ENCODE results near the gene ARG2.

The ARG2 gene

DNA sequence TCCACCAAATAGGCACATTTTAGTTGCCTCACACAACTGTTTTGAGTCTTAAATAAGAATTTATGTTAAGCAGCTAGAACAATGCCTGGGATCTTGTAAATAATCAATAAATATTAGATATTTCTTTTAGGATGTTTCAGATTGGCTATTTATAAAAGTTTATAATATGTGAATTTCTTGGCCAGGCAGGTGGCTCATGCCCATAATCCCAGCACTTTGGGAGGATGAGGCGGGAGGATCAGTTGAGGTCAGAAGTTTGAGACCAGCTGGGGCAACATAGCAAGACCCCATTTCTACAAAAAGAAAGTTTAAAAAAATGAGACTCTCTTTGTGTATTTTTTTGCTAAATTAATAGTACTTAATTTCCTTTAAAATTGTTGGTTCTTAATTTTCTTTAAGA is 21.8 kb downstream of the ARG2 start:
- no peak for DNase-seq

DNA sequence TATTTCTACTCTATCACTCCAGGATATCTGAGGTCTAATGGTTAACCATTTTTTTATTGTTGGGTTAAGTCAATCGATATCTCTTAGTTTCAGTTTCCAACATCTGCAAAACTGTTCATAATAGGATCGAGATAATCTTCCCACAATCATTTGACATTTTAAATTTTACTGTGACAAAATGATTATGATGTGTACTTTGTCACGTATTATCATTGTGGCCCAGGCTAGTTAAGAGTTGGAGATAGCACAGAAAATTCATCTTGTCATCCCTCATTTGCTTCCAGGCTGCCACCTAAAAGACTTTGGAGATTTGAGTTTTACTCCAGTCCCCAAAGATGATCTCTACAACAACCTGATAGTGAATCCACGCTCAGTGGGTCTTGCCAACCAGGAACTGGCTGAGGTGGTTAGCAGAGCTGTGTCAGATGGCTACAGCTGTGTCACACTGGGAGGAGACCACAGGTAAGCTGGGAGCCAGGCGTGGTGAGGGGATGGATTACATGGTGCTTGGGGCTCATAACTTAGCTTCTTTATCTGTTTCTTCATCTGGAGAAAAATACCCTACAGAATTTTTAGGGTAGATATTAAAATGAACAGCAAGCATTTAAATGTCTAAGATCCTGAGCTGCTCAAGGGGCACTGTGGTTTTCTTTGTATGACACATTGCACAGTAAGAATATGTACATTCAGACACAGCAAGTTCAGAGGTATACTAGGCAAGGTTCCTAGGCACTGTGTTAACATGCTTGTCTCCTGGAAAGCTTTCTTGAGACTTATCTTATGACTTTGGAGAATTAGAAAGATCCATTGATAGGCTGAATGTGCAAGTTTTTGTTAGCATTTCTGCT is 22.4 kb downstream of the ARG2 start:
- DNase-seq: no peak

DNA sequence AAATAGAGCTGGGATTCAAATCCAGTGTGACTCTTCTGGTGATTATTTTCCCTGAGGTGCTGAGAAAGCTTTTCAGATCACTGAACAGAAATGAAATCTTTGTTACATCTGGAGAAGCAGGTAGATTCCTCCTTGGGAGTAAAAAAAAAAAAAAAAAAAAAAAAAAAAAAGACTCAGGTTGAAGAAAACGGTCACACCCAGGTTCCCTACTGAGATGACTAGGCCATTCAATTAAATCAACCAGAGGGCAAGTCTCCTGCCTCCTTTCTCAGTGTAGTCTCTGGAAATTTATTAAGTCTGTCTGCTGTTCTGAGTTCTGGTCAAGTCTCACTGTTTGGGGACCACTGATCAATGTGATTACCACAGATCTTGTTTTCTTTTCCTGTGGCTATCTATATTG is 24.0 kb downstream of the ARG2 start:
- no peak for DNase-seq

DNA sequence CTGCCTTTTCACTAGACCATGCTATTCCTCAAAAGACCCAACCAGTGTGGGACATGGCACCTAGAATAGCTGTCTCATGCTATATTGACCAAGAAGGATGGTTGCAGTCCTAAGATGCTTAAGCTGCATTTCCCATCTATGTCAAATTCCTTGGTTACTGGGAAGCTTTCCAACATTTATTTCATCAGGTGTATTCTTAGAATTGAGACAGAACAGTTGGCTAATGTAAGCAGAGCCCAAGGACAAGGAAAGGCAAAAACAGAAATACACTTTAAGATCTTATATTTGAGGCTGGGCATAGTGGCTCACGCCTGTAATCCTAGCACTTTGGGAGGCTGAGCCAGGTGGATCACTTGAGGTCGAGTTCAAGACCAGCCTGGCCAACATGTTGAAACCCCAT is 24.7 kb downstream of the ARG2 start:
- DNase-seq: no peak

DNA sequence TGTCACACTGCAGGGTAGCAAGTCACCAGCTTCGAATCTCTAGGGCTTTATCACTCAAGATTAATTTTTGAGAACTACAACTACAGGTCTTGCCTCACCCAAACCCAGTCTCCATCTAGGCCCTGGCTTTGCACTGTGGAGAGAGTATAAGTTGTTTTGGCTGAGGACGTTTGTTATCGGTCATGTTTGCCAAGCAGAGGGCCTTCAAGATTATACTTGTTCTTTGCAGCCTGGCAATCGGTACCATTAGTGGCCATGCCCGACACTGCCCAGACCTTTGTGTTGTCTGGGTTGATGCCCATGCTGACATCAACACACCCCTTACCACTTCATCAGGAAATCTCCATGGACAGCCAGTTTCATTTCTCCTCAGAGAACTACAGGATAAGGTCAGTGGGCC is 25.7 kb downstream of the ARG2 start:
- no peak for DNase-seq

GRCh38 chr14:67646131-67646530 is 26.4 kb downstream of the ARG2 start:
- peak in 1 of 2 donors; percentile 7 for DNase-seq

DNA sequence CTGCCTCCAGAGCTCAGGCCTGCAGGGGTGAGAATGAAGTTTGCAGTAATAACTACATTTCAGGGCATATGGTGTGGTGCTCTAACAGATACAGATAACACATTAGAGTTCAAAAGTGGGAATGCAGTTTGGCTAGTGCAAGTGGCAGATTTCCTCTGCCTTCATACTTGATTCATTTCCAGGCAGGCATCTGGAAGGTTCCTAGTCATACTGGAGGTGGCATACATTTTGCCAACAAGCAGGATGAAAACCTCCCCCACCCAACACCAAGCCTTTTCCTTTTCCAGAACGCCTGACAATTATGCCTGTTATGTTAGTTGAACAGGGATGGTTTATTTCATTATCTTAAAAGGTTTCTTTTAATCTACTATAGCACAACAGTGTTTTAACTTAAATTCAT is 30.4 kb downstream of the ARG2 start:
- no peak for DNase-seq

DNA sequence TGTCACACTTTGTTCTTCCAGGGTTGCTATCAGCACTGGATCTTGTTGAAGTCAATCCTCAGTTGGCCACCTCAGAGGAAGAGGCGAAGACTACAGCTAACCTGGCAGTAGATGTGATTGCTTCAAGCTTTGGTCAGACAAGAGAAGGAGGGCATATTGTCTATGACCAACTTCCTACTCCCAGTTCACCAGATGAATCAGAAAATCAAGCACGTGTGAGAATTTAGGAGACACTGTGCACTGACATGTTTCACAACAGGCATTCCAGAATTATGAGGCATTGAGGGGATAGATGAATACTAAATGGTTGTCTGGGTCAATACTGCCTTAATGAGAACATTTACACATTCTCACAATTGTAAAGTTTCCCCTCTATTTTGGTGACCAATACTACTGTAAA is 31.0 kb downstream of the ARG2 start:
- no peak for DNase-seq

DNA sequence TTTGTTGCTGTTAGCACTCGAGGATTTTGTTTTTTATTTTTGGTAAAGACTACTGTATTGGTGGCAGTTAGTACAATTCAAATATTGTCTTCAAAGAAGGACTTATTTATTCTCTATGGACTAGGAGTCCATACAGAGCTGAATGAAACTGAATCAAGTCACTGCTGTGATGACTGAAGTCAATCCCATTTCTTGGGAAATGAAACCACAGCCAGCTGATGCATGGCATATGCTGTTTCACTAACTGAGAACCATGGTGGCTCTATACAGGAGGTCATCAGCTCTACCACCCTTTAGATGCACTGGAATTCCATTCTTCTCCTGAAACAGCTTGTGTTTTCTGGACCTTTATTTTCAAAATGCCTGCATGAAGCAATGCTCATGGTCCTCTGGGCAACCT is 32.5 kb downstream of the ARG2 start:
- no peak for DNase-seq

GRCh38 chr14:67653651-67654280 is 34.0 kb downstream of the ARG2 start:
- no peak for DNase-seq

DNA sequence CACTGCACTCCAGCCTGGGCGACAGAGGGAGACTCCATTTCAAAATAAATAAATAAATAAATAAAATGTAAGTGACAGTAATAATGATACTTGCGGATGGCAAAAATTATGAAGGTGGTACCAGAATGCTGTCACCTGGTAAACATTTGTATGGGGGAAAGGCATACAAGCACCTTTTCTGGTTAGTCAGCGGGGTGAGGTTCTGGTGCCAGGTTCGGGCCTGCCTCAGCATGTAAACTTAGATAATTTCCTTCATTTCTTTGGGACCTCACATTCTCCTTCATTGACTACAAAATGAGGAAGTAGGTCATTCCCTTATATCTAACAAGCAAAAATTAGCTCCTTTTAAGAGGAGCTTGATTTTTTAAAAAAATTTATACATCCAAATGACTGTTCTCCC is 43.9 kb downstream of the ARG2 start:
- DNase-seq: no peak

DNA sequence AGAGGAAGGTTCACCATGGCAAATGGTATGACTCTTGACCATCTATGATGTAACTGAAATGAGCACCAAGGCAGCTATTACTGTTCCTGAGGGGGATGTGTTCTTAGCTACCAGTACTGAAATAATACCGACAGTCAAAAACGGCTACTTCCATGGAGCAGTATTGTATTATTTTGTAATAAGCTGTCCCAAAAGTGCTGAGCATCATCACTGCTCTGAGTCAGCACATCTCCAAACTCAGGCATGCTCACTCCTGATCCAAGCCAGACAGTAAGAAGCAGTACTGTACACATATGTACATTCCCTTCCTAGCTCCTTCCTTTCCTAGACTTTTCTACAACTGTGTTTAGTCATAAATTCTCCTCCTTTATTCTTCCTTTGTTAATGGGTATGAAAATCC is 46.1 kb downstream of the ARG2 start:
- peak; percentile 24 to 35 for DNase-seq

GRCh38 chr14:67666750-67667449 is 47.2 kb downstream of the ARG2 start:
- peak; percentile 52 to 58 for DNase-seq

GRCh38 chr14:67668559-67668958 is 48.8 kb downstream of the ARG2 start:
- no peak for DNase-seq

DNA sequence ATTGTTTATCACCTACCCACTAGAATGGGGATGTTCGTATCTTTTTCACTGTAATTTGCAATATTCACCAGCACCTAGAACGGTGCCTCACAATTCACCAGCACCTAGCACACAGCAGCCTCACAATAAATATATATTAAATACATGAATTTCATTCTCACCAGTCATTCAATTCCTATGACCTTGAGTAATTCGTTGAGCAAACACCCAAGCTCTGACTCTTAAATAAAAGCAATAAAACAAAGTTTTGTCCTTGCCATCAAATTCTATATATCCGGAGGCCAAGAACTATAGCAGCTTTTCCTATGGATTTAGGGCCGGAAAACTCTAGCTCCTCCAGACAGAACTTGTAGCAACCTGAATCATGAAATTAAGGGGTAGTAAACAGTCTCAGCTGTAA is 53.7 kb downstream of the ARG2 start:
- no peak for DNase-seq

DNA sequence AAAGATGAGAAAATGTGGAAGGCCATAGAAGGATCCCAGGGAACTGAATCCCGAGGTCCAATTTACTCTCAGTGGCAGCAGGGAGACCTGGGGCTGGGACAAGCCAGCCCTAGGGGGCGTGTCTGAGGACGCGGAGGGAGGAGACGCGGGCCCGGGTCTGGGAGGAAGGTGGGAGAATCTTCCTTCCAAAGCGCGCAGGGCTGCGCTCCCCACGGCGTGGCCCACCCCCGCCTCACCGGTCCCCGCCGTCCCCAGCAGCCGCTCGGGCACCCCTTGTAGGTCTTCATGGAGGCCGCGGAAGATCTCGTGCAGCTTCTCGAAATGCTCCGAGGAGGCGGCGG is 54.4 kb downstream of the ARG2 start:
- peak; percentile 55 to 71 for DNase-seq

- DNase-seq: peak; percentile 69 to 83
These were observed 54.9 kb downstream of the ARG2 start, which contains the start of gene VTI1B for GRCh38 chr14:67674480-67675218. TSS of gene VTI1B (minus strand) at chr14:67674632. CDS start at chr14:67674489, 143 bp downstream.

GRCh38 chr14:67675219-67675582 is 55.5 kb downstream of the ARG2 start:
- no peak for DNase-seq

DNA sequence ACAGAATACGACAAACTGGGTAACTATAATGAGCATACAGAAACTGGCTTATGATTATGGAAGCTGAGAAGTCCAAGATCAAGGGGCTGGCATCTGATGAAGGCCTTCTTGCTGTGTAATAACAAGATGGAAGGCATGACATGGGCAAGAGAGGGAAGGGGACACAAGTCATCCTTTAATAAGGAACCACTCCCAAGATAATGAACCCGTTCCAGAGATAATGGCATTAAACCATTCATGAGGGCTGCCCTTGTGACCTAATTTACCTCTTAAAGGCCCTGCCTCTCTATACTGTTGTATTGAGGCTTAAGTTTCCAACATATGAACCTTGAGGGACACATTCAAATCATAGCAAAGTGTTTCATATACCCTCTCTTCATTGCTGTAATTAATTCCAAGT is 59.3 kb downstream of the ARG2 start:
- no peak for DNase-seq

DNA sequence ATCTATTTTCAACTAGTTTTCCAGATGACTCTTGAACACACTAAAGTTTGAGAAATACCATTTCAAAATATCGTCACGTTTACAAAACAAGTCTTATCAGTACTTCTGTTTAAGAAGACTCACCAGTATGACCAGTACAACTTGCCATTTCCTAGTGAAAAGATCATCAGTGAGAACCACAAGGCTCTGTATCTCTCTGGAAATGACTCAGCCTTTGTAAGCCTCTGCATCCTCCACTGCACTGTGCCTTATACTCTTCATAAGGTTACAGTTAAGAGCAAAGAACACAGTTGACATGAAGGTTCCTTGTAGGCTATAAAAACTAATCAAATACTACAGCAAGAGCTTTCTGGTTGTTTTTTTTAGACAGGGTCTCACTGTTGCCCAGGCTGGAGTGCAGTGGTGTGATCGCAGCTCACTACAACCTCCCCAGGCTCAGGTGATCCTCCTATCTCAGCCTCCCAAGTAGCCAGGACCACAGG is 60.4 kb downstream of the ARG2 start:
- peak; percentile 76 to 79 for DNase-seq

DNA sequence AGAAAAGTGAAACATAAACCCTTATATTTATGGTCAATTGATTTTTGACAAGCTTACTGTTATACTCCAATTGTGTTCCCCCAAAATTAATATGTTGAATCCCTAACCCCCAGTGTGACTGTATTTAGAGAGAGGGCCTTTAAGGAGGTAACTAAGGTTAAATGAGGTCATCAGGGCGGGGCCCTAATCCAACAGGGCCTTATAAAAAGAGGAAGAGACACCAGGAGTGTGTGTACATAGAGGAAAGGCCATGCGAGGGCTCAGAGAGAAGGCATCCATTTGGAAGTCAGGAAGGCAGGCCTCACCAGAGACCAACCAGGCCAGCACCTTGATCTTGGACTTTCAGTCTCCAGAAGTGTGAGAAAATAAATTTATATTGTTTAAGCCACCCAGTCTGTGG is 61.2 kb downstream of the ARG2 start:
- peak; percentile 80 to 89 for DNase-seq

GRCh38 chr14:67683842-67684241 is 64.1 kb downstream of the ARG2 start:
- no peak for DNase-seq

- no peak for DNase-seq
These were observed 70.3 kb downstream of the ARG2 start for GRCh38 chr14:67690011-67690410.
